GM03348 (cell line): ENCODE results near the gene FNDC7.
"Not testable (repeated sequence)": the region's sequence is repeated elsewhere in the genome, so short reads cannot be mapped to it uniquely, and the experiment has no call there.

Experiments
- DNase-seq: peaks from one replicate; pipeline ENCODE4 v3.0.0; 2012; ENCODE audit warnings: low spot score

Gene FNDC7

DNA sequence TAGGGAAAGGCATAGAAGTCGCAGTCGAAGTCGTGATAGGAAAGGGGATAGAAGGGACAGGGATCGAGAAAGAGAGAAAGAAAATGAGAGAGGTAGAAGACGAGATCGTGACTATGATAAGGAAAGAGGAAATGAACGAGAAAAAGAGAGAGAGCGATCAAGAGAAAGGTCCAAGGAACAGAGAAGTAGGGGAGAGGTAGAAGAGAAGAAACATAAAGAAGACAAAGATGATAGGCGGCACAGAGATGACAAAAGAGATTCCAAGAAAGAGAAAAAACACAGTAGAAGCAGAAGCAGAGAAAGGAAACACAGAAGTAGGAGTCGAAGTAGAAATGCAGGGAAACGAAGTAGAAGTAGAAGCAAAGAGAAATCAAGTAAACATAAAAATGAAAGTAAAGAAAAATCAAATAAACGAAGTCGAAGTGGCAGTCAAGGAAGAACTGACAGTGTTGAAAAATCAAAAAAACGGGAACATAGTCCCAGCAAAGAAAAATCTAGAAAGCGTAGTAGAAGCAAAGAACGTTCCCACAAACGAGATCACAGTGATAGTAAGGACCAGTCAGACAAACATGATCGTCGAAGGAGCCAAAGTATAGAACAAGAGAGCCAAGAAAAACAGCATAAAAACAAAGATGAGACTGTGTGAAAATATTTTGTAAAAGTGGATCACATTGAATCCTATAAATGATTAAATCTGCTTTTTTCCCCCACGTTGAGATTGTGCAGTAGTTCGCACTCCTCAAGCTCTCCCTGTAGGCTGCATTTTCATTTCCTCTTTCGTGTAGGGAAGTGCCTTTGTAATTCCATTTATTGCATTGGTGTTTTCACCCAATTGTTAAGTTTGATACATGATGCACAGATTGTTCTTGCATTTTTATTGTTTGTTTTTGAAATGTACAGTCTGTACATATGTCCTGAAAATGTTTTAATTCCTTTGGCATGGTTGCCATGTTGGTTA, 13.1 kb upstream of the FNDC7 start:
- no peak for DNase-seq

DNA sequence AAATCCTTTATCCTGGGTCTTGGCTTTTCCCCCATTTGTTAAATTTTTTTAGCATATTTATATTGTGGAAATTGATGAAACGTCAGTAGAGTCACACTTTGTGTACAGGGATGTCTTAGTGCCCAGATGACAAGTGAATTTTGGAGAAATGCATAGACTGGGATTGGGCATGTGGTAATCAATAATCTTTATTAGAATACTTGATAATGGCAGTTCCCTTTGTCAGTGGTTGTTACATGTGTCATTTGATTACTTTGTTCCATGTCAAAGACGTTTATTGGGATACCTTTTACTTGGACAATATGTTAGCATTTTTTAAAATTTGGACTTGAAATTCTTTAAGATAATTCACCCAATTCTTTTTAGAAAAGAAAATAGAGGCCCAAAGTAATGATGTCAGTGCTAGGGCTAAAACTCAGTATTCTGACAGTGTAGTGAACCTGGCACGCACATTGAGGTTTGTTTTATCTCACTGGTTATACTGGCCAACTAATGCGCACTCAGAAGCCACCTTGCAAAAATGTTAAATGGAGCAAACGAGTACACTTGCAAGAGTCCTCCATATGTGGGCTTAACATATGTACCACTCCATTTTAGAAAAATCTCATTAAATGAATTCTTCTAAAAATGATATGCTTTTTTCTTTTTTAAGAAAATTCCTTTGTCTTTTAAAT, 11.4 kb upstream of the FNDC7 start:
- DNase-seq: no peak

DNA sequence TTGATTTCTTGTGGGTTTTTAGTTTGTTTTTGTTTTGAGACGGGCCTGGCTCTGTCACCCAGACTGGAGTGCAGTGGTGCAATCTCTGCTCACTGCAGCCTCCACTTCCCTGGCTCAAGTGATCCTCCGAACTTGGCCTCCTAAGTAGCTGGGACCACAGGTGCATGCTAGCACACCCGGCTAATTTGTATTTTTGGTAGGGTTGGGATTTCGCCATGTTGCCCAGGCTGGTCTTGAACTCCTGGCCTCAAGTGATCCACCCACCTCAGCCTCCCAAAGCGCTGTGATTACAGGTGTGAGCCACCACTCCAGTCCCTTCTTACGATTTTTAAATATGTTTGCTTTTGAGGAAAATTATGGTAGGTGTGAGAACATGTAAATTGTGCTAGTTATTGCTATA, 10.6 kb upstream of the FNDC7 start:
- not testable (repeated sequence) for DNase-seq

DNA sequence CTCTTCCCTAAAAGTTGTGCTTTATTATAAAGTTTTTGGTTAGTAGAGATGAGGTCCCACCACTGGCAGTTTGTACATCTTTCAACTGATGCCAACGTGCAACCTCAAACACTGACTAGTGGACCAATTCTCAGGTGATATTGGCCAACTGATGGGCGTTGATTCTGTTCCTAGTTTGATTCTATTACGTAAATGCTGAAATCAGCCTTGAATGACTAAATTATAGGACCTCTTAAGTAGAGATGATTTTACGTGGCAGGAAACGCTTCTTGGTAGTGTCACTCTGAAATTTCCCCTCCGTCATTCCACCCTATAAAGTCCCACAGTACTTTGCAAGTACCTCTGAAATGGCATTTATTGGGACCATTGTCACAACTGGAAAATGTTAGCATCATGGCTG, 8.8 kb upstream of the FNDC7 start:
- no peak for DNase-seq

- peak; percentile 75 for DNase-seq
These were observed 8.2 kb upstream of the FNDC7 start for GRCh38 chr1:108704496-108704895.

- DNase-seq: no peak
These were observed 6.1 kb upstream of the FNDC7 start for GRCh38 chr1:108706643-108707042.

GRCh38 chr1:108708691-108709660, 3.7 kb upstream of the FNDC7 start:
- DNase-seq: no peak

DNA sequence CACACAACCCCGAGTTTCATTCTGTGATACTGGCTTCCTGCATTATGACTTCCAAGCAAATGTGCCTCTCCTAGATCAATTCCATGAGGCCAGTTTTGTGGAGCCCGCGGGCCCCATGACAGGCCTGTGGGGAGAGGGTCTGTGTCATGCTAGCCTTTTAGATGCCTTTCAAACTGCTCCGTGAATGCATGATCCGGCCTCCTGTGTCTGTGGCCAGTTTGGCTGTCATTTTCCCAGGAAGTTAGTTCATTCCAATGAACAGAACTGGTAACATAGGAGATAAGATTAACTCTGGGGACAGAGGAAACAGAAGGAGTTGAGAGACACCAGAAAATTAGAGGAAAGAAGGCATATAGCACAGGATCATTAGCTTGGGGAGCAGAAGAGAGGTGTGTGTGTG, 3.2 kb downstream of the FNDC7 start:
- no peak for DNase-seq

- DNase-seq: no peak
These were observed 3.9 kb downstream of the FNDC7 start for GRCh38 chr1:108716437-108717230.

GRCh38 chr1:108717774-108718316, 5.1 kb downstream of the FNDC7 start:
- DNase-seq: no peak

- DNase-seq: no peak
These were observed 6.4 kb downstream of the FNDC7 start for GRCh38 chr1:108718927-108719655.

DNA sequence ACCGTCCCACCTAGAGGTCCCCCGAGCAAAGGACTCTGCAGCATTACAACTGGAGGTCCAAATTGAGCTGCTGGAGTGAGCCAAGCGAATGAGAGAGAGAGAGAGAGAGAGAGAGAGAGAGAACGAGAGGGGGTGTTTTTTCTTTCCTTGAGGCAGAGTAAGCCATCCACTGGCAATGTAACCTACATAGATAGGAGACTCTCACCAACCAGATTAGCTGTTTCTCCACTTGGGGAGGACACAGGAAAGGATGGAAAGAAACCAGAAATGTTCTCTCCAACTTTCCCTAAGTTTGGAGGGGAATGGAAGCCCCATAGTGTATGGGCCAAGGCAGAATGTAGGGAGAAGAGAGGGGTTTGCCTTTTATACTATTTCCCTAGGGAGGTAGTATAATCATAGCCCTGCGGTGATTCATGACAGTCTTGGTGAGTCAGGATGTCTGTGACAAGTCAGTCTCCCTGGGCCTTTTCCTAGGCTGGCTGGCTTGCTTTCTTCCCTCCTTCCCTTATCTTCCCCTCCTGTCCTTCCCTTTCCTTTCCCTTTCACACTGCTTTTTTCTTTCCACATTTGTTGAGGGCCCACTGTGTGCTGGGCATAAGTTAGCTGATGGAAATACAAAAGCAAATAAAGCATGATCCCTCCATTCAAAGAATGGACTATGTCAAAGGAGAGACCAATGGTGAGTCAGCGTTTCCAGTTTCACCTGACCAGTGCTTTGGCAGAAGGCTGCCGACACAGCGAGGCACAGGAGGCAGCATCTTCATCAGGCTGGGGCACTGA, 7.1 kb downstream of the FNDC7 start:
- DNase-seq: peak; percentile 86

GRCh38 chr1:108722292-108722691, 9.6 kb downstream of the FNDC7 start:
- DNase-seq: no peak

- DNase-seq: no peak
These were observed 13.2 kb downstream of the FNDC7 start for GRCh38 chr1:108725906-108726305.

- DNase-seq: no peak
These were observed 15.7 kb downstream of the FNDC7 start for GRCh38 chr1:108728327-108728923.

GRCh38 chr1:108729481-108729880, 16.8 kb downstream of the FNDC7 start:
- no peak for DNase-seq

- DNase-seq: peak; percentile 47
These were observed 19.7 kb downstream of the FNDC7 start for GRCh38 chr1:108732398-108732797.

DNA sequence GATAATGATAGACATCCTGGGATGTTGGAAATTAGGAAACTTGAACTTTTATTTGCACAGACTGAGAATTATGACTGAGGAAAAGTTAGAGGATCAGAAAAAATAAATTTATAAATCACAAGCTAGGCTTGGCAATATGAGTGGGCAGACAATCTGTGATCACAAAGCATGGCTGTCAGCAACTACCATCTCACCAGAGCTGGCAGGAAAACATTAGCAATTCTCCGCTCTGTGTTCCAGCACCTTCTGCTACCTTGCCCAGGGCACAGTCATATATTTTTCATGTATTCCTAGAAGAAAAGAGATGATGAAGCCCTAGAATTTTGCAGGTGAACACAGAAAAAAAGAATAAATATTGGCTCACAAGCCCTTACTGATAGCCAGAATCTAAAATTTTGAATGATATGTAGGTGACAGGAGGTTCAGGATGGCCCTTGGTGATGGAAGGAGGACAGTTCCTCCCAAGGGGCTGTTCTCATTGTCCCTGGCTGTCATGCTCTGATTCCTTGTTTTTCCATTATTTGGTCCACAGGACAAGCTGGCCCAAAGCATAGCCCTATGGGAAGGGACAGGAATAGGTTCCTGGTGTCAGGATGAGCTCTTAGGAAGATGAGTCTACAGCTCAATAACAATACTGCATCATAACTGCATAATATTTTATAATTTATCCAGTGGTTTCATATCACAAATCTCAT, 21.6 kb downstream of the FNDC7 start:
- no peak for DNase-seq
